Measurements from ENCODE around the gene TBX21. TPM values are rescaled to one million over a fixed set of nuclear protein-coding genes. Genes with fewer than 3 reads are reported as not detected.

The TBX21 gene
- total RNA-seq, 4 donors from 2014 or later, result 1.1 to 4.5 (median 2.9) TPM; not detected in 1

- 61 to 71% methylated on average over 6 of the region's 6 CpGs for WGBS, 2 donors
- peaks cover 0 to 75% (median 18%) of the 10 kb centered on the region in 4 donors for H3K27me3 ChIP-seq
- TF ChIP-seq CTCF (IDR thresholded peaks at IDR 0.05), result no peak
- TF ChIP-seq POLR2A (IDR thresholded peaks at IDR 0.05), result no peak
- H3K36me3 ChIP-seq, result no peaks in the 10 kb centered on the region
- intact Hi-C loops (cut with DNase I), result loop anchor here (10.0 kb wide), 1 partner anchor 78 kb away; no protein-coding TSS in a partner anchor
- DNase-seq, result no peak
- H3K4me1 ChIP-seq, result peaks cover 8 to 12% (median 9%) of the 10 kb centered on the region in 3 donors
- no peaks in the 10 kb centered on the region for H3K9me3 ChIP-seq
- no peak overlapping the region for H3K27ac ChIP-seq
- H3K4me3 ChIP-seq, result no peak overlapping the region
These were observed 59.9 kb downstream of the TBX21 start for GRCh38 chr17:47792979-47793378.

Other genes with a start within 250 kb of the TBX21 start
- 100 to 1,000 TPM in 3 of 4 donors, 10 to 100 TPM in 1; 91.2 to 216 (median 172) TPM for gene NPEPPS, start 202.1 kb upstream of the TBX21 start, total RNA-seq
- 100 to 1,000 TPM; 148 to 233 (median 186) TPM for gene KPNB1, start 83.3 kb upstream of the TBX21 start, total RNA-seq
- gene TBKBP1, start 39.1 kb upstream of the TBX21 start, total RNA-seq, result 10 to 100 TPM in 2 of 4 donors, 1 to 10 TPM in 2; 3.1 to 12.7 (median 7.9) TPM
- gene OSBPL7, start 88.6 kb downstream of the TBX21 start, total RNA-seq, result 1 to 10 TPM; 1.1 to 4.6 (median 1.6) TPM
- gene MRPL10, start 98.3 kb downstream of the TBX21 start, total RNA-seq, result 10 to 100 TPM; 23.2 to 36.6 (median 30.0) TPM
- under 1 TPM in 1 of 4 donors, not detected in 3; 0.18 TPM for gene LRRC46, start 98.4 kb downstream of the TBX21 start, total RNA-seq
- gene SCRN2, start 108.0 kb downstream of the TBX21 start, total RNA-seq, result 10 to 100 TPM; 13.9 to 24.8 (median 17.8) TPM
- gene SP6, start 117.9 kb downstream of the TBX21 start, total RNA-seq, result 1 to 10 TPM; 1.1 to 6.4 (median 3.8) TPM
- gene SP2, start 163.0 kb downstream of the TBX21 start, total RNA-seq, result 1 to 10 TPM; 4.0 to 9.9 (median 9.2) TPM
- 10 to 100 TPM; 25.6 to 38.6 (median 34.2) TPM for gene PNPO, start 208.3 kb downstream of the TBX21 start, total RNA-seq
- 10 to 100 TPM in 1 of 4 donors, 1 to 10 TPM in 3; 3.3 to 12.5 (median 7.1) TPM for gene PRR15L, start 224.6 kb downstream of the TBX21 start, total RNA-seq
- gene CDK5RAP3, start 237.9 kb downstream of the TBX21 start, total RNA-seq, result 100 to 1,000 TPM in 1 of 4 donors, 10 to 100 TPM in 3; 60.1 to 141 (median 66.0) TPM